HG03575 (cell line): ENCODE measurements around the gene CFAP251.
"Not testable (repeated sequence)": the region's sequence is repeated elsewhere in the genome, so short reads cannot be mapped to it uniquely, and the experiment has no call there.

Source experiments
- ATAC-seq: cut with Tn5 transposase; IDR thresholded peaks from one replicate; pipeline ENCODE4 v1.9.1; 2021; ENCODE audit not compliant: unreplicated experiment, insufficient number of reproducible peaks, low FRiP score; ENCODE audit errors: extremely low read depth

CFAP251 gene

GRCh38 chr12:122036153-122036552 lies 117.8 kb downstream of the CFAP251 start:
- ATAC-seq, result no peak

GRCh38 chr12:122040579-122041386 lies 122.4 kb downstream of the CFAP251 start:
- ATAC-seq, result no peak

DNA sequence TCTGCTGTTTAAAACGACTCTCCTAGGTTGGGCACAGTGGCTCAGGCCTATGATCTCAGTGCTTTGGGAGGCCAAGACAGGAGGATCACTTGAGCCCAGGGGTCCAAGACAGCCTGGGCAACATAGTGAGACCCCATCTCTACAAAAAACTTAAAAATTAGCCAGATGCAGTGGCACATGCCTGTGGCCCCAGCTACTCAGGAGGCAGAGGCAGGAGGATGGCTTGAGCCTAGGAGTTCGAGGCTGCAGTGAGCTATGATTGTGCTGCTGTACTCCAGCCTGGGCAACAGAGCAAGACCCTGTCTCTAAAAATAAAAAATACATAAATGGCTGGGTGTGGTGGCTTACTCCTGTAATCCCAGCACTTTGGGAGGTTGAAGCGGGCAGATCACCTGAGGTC lies 123.1 kb downstream of the CFAP251 start:
- not testable (repeated sequence) for ATAC-seq

- no peak for ATAC-seq
Measured at GRCh38 chr12:122042910-122043309, 124.5 kb downstream of the CFAP251 start.

DNA sequence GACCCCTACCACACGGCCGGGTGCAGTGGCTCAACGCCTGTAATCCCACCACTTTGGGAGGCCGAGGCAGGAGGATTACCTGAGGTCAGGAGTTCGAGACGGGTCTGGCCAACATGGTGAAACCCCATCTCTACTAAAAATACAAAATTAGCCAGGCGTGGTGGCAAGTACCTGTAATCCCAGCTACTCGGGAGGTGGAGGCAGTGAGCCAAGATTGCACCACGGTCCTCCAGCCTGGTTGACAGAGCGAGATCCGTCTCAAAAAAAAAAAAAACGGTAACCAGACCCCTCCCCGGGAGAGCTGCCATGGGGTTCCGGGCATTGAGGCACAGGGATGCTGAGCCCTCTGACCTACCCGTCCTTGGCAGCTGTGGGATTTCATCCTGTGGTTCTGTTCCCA lies 125.1 kb downstream of the CFAP251 start:
- no peak for ATAC-seq

- ATAC-seq, result no peak
Measured at GRCh38 chr12:122045262-122045661, 126.9 kb downstream of the CFAP251 start.

- ATAC-seq, result no peak
Measured at GRCh38 chr12:122046145-122046544, 127.8 kb downstream of the CFAP251 start.

DNA sequence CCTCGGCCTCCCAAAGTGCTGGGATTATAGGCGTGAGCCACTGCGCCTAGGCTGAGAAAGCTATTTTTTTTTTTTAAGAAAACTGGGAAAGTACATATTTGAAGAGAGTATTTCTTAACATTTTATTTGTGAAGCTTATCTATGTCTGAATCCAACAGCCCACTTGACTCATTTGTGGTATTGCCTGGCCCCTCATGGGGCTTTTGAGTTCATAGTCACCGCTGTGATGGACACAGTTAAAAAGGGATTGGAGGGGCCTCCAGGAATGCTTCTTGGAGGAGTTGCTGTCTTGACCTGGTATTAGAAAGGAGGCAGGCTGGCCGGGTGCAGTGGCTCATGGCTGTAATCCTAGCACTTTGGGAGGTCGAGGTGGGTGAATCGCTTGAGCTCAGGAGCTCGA lies 129.8 kb downstream of the CFAP251 start:
- ATAC-seq, result no peak

DNA sequence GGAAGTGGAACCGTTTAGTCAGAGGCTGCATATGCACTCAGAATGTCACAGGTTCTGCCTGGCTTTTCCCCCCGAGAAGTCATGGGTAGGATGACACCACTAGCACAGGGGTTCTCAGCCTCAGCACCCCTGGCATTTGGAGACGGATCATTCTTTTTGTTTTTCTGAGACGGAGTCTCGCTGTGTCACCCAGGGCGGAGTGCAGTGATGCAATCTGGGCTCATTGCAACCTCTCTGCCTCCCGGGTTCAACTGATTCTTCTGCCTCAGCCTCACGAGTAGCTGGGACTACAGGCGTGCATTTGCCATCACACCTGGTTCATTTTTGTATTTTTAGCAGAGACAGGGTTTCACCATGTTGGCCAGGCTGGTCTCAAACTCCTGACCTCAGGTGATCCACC lies 131.4 kb downstream of the CFAP251 start:
- ATAC-seq, result no peak

GRCh38 chr12:122050706-122051105 lies 132.3 kb downstream of the CFAP251 start:
- no peak for ATAC-seq

GRCh38 chr12:122051231-122051876 lies 133.0 kb downstream of the CFAP251 start:
- ATAC-seq, result no peak

DNA sequence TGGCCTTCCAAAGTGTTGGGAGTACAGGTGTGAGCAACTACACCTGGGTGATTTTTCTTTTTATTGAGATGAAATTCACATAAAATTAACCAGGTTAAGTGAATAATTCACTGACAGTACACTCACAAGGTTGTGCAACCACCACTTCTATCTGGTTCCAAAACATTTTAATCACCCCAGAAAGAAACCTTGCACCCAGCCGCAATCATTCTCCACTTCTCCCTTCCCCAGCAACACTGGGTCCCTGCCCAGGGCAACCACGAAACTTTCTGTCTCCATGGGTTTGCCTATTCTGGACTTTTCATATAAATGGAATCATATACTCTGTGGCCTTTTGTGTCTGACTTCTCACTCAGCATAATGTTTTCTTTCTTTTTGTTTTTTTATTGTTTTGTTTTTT lies 133.9 kb downstream of the CFAP251 start:
- ATAC-seq, result no peak
